Measurements from ENCODE around the gene CAMTA1.
"Not testable (repeated sequence)": the region's sequence is repeated elsewhere in the genome, so short reads cannot be mapped to it uniquely, and the experiment has no call there.

CAMTA1 gene

GRCh38 chr1:6845786-6846185 lies 60.5 kb downstream of the CAMTA1 start:
- not testable (repeated sequence) for DNase-seq (ENCODE audit: low read depth in 2 of 2, low spot score in 1 of 2)

- DNase-seq (ENCODE audit: low read depth in 2 of 2, low spot score in 1 of 2), result no peak
Measured at GRCh38 chr1:6848816-6849215, 63.6 kb downstream of the CAMTA1 start.

- no peak for DNase-seq (ENCODE audit: low read depth in 2 of 2, low spot score in 1 of 2)
Measured at GRCh38 chr1:6850537-6850936, 65.3 kb downstream of the CAMTA1 start.

- DNase-seq (ENCODE audit: low read depth in 2 of 2, low spot score in 1 of 2), result no peak
Measured at GRCh38 chr1:6852136-6852890, 67.1 kb downstream of the CAMTA1 start.

GRCh38 chr1:6854166-6854565 lies 68.9 kb downstream of the CAMTA1 start:
- DNase-seq (ENCODE audit: low read depth in 2 of 2, low spot score in 1 of 2), result no peak

GRCh38 chr1:6857831-6858230 lies 72.6 kb downstream of the CAMTA1 start:
- no peak for DNase-seq (ENCODE audit: low read depth in 2 of 2, low spot score in 1 of 2)

GRCh38 chr1:6858596-6858995 lies 73.3 kb downstream of the CAMTA1 start:
- no peak for DNase-seq (ENCODE audit: low read depth in 2 of 2, low spot score in 1 of 2)

- DNase-seq (ENCODE audit: low read depth in 2 of 2, low spot score in 1 of 2), result no peak
Measured at GRCh38 chr1:6859415-6860343, 74.4 kb downstream of the CAMTA1 start.

- DNase-seq (ENCODE audit: low read depth in 2 of 2, low spot score in 1 of 2), result no peak
Measured at GRCh38 chr1:6860401-6860800, 75.1 kb downstream of the CAMTA1 start.

- DNase-seq (ENCODE audit: low read depth in 2 of 2, low spot score in 1 of 2), result no peak
Measured at GRCh38 chr1:6861075-6861724, 75.9 kb downstream of the CAMTA1 start.

- DNase-seq (ENCODE audit: low read depth in 2 of 2, low spot score in 1 of 2), result no peak
Measured at GRCh38 chr1:6862906-6863305, 77.7 kb downstream of the CAMTA1 start.

GRCh38 chr1:6864166-6864565 lies 78.9 kb downstream of the CAMTA1 start:
- DNase-seq (ENCODE audit: low read depth in 2 of 2, low spot score in 1 of 2), result no peak

- DNase-seq (ENCODE audit: low read depth in 2 of 2, low spot score in 1 of 2), result no peak
Measured at GRCh38 chr1:6866825-6867224, 81.6 kb downstream of the CAMTA1 start.

GRCh38 chr1:6867321-6867720 lies 82.1 kb downstream of the CAMTA1 start:
- DNase-seq (ENCODE audit: low read depth in 2 of 2, low spot score in 1 of 2), result no peak

GRCh38 chr1:6867729-6868659 lies 82.7 kb downstream of the CAMTA1 start:
- DNase-seq (ENCODE audit: low read depth in 2 of 2, low spot score in 1 of 2), result no peak

GRCh38 chr1:6868660-6869380 lies 83.6 kb downstream of the CAMTA1 start:
- DNase-seq (ENCODE audit: low read depth in 2 of 2, low spot score in 1 of 2), result no peak

GRCh38 chr1:6869545-6869944 lies 84.3 kb downstream of the CAMTA1 start:
- DNase-seq (ENCODE audit: low read depth in 2 of 2, low spot score in 1 of 2), result no peak

GRCh38 chr1:6870086-6870485 lies 84.8 kb downstream of the CAMTA1 start:
- DNase-seq (ENCODE audit: low read depth in 2 of 2, low spot score in 1 of 2), result no peak

- DNase-seq (ENCODE audit: low read depth in 2 of 2, low spot score in 1 of 2), result no peak
Measured at GRCh38 chr1:6870571-6870970, 85.3 kb downstream of the CAMTA1 start.

Measured in stimulated activated CD8-positive, alpha-beta memory T cell treated with anti-CD3 and anti-CD28 coated beads, Interleukin-4, amount 100 ng/mL, for 4 hours (primary cell).